Astrocyte (in vitro differentiated cells and primary cell): ENCODE data around the gene TINCR.

Experiments used
- EZH2 ChIP-seq: IDR thresholded peaks from 2 replicates; pipeline ENCODE4 v1.6.1; 2012; ENCODE audit warnings: mild to moderate bottlenecking, low read length, inconsistent platforms; ENCODE audit not compliant: insufficient read depth
- TF ChIP-seq, protein P1 (sequence below): IDR thresholded peaks from 2 replicates; pipeline ENCODE4 v1.5.1; 2011; ENCODE audit warnings: low read depth, mild to moderate bottlenecking, inconsistent platforms, low read length, moderate library complexity; ENCODE audit not compliant: insufficient read depth

- TF ChIP-seq, protein P1, sequence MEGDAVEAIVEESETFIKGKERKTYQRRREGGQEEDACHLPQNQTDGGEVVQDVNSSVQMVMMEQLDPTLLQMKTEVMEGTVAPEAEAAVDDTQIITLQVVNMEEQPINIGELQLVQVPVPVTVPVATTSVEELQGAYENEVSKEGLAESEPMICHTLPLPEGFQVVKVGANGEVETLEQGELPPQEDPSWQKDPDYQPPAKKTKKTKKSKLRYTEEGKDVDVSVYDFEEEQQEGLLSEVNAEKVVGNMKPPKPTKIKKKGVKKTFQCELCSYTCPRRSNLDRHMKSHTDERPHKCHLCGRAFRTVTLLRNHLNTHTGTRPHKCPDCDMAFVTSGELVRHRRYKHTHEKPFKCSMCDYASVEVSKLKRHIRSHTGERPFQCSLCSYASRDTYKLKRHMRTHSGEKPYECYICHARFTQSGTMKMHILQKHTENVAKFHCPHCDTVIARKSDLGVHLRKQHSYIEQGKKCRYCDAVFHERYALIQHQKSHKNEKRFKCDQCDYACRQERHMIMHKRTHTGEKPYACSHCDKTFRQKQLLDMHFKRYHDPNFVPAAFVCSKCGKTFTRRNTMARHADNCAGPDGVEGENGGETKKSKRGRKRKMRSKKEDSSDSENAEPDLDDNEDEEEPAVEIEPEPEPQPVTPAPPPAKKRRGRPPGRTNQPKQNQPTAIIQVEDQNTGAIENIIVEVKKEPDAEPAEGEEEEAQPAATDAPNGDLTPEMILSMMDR, result peak; percentile 54
- TF ChIP-seq EZH2, result no peak
Measured at GRCh38 chr19:5534787-5535586, 32.8 kb downstream of the TINCR start.
